Activated CD8-positive, alpha-beta memory T cell treated with anti-CD3 and anti-CD28 coated beads, Interleukin-2, amount 50 U/mL, for 48 hours (primary cell): ENCODE data around the gene CD300LB.

ENCODE experiments used
- DNase-seq: peaks from one replicate; pipeline ENCODE4 v3.0.0-alpha.2; 2020

The CD300LB gene

DNA sequence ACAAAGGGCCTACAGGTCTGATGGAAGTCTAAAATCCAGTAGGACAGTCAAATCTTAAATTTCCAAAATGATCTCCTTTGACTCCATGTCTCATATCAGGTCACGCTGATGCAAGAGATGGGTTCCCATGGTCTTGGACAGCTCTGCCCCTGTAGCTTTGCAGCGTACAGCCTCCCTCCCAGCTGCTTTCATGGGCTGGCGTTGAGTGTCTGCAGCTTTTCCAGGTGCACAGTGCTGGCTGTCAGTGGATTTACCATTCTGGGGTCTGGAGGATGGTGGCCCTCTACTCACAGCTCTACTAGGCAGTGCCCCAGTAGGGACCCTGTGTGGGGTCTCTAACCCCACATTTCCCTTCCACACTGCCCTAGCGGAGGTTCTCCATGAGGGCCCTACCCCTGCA lies 43.0 kb downstream of the CD300LB start:
- peak; percentile 26 for DNase-seq

DNA sequence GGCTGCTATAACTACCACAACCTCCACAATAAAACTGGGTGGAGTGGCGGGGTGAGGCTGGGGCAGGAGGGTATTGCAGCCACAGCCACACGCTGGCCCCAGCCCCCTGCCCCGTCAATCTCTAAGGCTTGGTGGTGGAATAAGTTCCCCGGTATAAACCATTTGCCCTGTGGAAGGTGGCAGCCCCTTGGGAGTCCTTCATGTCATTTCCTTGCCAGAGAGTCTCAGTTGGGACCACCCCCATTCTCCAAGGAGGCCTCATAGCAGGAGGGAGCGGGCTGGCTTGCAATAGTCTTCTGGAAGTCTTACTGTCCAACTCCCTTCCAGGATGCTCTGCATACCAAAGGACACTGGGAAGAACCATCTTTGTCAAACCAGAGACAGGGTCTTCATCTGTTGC lies 45.4 kb downstream of the CD300LB start:
- DNase-seq: peak; percentile 46

DNA sequence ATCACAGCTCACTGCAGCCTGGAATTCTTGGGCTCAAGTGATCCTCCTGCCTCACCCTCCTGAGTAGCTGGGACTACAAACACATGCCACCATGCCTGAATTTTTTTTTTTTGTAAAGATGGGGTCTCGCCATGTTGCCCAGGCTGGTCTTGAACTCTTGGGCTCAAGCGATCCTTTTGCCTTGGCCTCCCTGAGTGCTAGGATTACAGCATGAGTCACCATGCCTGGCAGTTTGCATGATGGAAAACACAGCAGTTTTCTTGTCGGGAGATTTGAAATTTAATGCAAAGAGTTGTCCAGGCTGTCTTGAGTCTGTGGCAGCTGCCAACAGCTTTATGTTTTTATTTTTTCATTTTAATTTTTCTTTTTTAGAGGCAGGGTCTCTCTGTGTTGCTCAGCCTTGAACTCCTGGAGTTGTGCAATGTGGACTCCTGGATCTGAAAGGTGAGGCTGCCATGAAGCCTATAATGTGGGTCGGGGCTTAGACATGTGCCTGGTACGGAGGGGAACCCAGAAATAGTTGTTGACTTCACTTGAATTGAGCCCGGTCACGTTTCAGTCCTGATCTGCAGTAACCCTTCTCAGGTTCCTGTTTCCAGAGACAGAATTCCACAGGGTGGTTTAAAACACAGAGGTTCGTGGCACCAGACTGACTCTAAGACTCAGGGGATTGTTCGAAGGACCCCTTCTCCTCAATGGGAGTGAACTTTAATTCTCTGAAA lies 46.1 kb downstream of the CD300LB start:
- DNase-seq: no peak

DNA sequence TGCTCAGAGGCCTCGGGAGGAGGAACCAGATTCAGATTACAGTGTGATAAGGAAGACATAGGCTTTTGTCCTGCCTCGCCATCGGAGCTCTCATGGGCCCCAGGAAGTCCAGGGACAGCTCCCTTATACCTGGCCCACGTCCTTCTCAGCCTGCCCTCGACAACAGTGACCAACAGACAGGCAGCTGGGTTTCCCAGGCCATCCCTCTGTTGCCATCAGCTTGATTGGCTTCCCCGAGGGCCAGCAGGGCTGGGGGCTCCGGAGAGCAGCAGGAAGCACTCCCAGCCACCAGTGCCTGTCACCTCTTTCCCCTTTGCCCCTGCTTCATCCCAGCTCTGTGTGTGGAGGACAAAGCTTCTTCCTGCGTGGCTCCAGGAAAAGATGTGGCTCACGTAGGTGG lies 47.2 kb downstream of the CD300LB start:
- DNase-seq: no peak

DNA sequence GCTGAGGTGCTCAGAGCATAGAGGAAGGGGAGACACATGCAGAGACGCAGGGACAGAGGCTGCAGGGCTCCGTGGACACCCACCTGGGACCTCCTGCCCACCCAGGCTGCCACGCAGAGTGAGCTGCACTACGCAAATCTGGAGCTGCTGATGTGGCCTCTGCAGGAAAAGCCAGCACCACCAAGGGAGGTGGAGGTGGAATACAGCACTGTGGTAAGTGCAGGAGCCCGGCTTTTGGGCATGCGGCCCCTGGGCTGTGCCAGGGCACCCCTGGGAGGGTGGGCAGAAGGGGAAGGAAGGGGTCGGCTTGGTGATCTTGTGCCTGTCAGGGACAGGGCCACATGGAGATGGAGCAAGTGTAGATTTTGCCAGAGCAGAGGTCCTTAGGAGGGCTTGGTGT lies 49.7 kb downstream of the CD300LB start:
- no peak for DNase-seq

DNA sequence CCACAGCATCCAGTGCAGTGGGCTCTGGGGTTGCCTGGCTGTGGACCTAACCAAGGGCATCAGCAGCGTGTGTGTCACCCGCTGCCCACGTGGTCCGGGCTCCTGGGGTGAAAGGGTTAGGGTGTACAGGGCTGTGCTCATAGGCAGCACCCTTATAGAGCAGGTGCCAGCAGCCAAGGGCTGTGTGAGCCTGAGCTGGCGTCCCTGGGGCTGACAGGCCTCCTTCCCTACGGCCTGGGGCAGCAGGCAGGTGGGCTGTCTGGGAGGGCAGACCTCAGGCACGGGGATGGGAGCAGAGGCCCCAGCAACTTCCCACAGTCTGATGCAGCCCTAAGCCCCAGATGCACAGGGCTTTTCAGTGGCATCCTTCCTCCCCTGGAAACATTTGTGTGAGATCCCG lies 51.0 kb downstream of the CD300LB start:
- no peak for DNase-seq

DNA sequence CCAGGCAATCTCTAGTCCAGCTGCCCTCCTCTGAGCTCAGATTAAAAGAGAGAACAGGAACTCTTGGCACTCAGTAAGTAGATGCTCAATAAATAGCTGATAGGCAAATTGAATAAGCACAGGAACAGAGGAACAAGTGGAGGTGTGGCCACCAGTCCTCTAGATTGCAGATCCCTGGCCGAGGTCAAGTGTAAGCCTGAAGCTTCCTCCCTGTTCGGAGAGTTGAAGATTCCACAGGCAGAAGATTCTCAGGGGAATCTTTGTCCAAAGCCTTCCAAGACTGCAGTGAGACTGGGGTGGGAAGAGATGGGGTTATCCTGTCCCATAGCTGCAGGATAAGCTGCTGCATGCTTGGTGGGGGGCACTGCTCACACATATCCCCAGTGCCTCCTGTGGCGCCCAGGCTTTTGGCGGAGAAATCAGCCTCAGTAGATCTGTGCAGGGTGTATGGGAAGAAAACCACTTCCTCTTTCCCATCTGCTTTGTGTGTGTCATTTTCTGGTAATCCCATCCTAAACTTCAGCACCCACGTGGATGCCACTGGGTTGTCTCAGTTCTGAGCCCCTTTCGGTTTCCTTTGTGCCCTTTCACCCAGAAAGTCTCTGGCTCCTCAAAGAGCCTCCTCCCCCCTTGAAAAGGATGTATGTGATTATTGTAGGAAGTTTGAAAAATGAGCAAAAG lies 52.7 kb downstream of the CD300LB start:
- no peak for DNase-seq

DNA sequence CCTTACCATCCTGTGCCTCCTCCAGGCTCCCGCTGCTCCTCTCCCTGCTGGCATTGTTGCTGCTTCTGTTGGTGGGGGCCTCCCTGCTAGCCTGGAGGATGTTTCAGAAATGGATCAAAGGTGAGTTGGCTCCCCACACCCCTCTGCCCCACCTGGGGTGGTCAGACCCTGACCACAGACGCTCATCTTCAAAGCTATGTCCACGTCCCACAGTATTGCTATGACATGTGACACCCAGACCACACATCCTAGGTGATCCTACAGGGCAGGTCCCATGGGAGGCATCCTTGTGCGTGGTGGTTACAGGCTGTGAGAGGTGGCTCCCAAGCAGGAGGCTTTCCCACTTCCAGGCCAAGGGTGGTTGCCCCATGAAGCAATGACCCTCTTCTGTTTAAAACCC lies 53.9 kb downstream of the CD300LB start:
- no peak for DNase-seq

DNA sequence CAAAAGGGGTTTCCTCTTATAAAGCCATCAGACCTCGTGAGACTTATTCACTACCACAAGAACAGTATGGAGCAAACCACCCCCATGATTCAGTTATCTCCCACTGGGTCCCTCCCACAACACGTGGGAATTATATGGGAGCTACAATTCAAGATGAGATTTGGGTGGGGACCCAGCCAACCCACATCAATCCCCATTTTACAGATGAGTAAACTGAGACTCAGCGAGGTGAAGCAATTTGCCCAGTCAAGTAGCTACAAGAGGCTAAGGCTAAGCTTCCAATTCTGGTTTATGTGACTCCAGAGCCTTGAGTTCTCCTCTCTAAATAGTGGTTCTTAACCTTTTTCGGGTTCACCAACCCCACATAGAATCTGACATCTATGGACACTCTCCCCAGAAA lies 56.1 kb downstream of the CD300LB start:
- no peak for DNase-seq

DNA sequence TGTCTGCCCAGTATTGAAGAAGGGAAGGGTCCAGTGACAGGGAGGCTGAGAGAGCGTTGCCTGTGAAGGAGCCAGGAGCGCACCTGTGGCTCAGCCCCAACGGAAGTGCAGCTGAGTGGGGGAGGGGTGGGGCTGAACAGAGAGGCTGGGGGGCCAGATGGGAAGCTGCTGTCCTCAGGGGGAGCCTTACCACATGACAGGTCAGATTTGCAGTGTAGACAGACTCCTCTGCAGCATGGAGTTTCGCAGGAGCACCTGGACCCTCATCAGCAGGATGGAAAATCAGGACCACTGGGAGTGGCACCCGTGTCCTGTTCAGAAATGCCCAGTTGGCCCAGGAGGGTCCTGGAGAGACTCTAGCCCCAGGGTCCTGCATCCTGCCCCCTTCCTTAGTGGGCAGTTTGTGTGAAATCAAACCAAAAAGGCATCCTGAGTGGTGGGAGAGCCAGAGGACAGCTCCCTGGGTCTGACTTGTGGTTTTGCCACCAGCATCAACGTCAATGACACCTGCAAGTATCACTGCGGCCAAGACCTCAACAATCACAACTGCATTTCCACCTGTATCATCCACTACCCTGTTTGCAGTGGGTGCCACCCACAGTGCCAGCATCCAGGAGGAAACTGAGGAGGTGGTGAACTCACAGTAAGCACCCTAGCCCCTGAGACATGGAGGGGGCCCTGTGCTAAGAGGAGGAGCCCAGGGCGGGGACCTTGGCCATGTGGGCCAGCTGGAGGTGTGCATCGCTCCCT lies 57.1 kb downstream of the CD300LB start:
- no peak for DNase-seq

DNA sequence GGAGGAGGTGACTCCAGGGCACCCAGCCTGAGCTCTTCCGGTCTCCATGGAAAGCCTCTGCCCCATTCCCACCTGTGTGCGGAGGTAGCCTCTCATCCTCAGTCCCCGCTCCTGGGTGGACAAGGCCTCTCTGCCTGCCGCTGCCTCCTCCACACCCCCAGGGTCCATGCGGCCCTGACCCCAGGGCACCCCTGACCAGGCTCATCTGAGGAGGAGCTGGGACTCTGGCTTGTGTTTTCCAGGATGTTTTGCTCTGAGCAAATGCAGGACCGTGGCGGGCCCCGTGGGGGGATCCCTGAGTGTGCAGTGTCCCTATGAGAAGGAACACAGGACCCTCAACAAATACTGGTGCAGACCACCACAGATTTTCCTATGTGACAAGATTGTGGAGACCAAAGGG lies 58.0 kb downstream of the CD300LB start:
- no peak for DNase-seq

DNA sequence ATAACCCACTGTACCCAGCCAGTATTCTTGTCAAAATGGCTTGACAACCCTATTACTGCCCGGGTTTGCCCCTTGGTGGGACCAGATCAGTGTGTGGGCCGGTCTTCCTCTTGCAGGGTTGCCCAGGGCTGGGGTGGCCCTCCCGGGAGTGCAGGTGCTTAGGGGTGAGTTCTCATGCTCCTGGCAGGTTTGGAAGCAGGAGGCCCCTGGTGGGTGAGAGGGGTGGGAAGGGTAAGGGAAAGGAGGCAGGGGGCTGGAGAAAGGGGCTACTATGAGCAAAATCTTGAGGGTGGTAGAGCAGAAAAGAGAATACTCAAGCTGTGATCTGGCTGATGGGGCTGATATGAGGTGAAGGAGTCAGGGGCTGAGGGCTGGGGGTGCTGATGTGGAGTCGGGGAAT lies 58.4 kb downstream of the CD300LB start:
- DNase-seq: no peak

DNA sequence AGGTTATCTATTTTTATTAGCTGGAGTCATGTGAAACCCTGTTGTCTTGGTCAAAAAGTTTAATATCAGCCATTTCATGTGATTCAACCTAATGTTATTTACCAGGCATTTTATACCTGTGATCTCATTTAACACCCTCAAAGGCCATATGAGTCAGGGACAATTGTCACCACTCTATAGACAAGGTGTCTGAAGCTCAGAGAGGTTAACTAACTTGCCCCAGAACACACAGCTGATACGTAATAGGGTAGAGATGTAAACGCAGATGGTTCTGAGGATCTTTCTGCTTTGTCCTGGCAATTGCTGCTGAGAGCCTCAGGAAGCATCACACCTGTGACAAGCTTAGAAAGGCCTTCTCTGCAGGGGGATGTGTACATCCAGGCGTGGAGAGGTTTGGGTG lies 59.9 kb downstream of the CD300LB start:
- DNase-seq: no peak
